CD4-positive, alpha-beta T cell treated with Interleukin-15 for 4 hours (primary cell): Measurements from ENCODE around the gene CCDC33.

Experiments used
- DNase-seq: peaks from one replicate; pipeline ENCODE4 v3.0.0-alpha.2; 2020; ENCODE audit warnings: low spot score

Gene CCDC33

GRCh38 chr15:74229686-74230085, 6.4 kb upstream of the CCDC33 start:
- DNase-seq, result no peak

DNA sequence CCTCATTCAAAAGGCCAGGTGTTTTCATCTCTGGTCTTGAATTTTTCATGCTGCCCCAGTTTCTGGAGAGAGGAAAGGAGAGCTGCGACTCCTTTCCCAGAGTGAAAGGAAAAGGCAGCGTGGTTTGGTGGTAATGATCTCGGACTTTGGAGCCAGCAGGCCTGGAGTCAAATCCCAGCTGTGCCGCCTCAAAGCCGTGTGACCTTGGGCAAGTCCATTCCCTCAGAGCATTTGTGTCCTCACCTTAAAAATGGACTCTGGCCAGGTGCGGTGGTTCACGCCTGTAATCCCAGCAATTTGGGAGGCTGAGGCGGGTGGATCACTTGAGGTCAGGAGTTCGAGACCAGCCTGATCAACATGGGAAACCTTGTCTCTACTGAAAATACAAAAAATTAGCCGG, 4.7 kb upstream of the CCDC33 start:
- no peak for DNase-seq

- no peak for DNase-seq
Observed at GRCh38 chr15:74233373-74233772, 2.8 kb upstream of the CCDC33 start.

DNA sequence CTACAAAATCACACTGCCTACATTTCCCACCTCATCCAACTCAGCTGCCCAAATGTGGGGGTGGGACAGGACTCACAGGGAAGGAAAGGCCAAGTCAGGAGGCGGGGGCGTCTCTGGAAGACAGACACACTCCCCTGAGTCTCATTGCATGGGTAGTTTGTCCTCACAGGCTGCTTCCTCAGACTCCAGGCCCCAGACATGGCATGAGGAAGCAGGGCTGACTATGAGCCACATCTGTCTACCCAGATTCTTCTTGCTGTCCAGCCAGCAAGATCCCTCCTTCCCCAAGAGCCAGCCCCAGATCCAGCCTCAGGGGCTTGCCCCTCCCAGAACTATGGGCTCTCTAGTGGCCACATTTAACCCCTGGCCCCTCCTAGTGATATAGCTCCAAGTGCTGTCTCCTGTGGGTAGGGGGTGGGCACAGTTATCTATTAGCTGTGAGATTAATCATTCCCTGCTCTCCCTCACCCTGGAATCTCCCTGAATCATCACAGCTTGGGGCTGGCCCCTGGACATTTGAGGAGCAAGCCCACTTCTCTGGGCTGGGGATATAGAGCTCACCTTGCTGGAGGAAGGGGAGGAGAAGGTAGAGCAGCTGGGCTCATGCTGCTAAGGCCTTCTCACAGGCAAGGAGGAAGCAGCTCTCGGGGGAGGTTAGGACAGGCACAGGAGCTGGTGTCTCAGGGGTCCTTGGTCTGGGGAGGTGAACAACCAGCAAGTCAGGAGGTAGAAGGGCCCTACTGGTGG, 2.1 kb upstream of the CCDC33 start:
- DNase-seq, result no peak

- no peak for DNase-seq
Observed at GRCh38 chr15:74234598-74234875, 1.6 kb upstream of the CCDC33 start.

DNA sequence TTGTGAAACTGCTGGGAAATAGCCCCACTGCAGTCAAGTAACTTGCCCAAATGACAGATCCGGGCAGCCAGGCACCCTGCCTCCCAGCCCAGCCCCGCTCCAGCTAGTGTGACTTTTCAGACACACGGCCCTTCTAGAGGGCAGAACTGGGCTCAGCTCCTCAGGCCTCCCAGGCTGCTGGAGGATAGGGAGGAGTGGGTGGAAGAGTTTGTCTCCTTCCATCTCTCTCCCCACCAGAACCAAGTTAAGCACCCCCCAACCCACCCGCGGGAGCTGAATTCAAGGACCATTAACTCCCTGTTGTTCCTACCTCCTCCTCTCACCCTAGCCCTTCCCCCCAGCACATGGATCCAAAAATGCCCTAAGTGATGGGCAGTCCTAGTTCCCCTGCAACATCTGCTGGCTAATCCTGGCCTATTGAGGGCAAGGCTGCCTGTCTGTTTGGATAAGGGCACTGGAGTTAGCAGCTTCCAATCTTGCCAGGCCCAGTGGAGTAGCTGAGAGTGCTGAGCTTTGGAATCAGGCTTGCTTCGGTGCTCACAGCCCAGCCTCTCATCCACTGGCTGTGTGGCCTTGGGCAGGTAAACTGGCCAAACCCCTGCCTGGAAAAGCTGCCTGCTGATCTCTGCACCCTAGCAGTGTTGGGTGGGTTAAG, 3.1 kb downstream of the CCDC33 start:
- no peak for DNase-seq

DNA sequence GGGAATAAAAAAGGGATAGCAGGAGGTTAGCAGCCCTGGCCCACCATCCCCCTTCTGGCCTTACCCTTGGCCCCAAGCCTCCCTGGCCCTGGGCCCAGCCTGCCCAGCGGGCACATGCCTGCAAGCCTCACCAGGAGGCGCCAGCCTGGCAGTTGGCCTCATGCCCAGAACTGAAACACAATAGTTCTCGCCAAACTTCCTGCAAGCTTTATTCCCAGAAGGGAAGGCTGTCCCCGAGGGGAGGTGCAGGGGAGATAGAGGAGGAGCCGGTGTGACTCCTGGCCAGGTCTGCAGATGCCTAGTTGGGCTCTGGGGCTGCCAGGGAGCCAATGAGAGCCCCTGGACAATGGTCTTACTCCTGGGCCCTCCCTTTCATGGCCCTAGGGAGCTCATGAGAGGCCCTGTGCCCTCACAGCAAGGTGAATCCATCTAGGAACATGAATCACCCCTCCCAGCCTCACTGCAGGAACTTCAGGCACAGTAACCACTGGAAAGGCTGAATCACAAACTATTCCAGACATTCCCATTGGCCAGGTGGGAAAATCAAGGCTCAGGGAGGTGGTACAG, 4.0 kb downstream of the CCDC33 start:
- DNase-seq, result no peak

DNA sequence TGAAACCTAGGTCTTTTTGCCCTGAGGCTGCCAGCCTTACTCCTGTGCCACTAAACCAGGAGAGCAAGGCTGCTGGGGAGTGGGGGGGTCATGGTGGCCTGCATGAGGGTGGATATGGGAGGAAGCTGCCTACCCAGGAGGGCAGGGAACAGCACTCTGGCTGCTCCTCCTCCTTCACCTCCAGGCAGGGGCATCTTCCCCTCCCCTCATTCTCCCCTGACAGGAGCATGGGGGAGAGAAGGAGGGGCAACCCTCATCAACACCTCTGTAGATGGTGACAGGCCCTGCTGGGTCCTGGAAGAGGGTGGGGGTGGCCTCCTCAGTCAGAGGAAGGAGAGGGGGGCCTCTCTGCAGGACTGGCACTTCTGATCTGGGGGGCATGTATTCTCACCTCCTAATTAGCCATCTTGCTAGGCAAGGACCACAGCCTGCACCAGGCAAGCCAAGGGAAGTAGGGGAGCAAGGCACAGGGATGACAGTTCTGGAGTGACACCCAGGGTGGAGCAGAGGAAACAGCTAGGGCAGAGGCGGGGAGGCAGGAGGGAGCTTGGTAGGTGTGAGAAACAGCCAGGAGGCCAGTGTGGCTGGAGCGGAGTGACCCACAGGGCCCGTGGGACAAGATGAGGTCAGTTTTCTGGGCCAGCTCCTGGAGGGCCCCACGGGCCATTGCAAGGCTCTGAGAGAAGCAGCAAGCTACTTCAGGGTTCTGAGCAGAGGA, 4.9 kb downstream of the CCDC33 start:
- no peak for DNase-seq

- DNase-seq, result no peak
Observed at GRCh38 chr15:74242441-74243185, 6.5 kb downstream of the CCDC33 start.

DNA sequence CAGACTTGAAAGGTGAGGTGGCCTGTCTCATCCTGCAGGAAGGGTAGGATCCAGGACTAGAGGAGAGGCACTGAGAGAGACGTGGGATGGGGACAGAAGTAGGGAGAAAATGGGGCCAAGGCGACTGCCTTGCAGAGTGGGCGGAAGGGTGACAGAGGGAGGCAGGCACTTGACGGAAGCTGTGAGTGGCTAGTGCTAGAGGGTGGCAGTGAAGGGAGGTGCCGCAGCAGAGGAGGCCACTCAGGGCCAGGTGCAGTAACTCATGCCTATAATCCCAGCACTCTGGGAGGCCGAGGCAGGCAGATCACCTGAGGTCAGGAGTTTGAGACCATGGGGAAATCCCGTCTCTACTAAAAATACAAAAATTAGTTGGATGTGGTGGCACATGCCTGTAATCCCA, 7.3 kb downstream of the CCDC33 start:
- DNase-seq, result no peak

- no peak for DNase-seq
Observed at GRCh38 chr15:74244822-74245341, 8.8 kb downstream of the CCDC33 start.

GRCh38 chr15:74245342-74245931, 9.3 kb downstream of the CCDC33 start:
- no peak for DNase-seq

- no peak for DNase-seq
Observed at GRCh38 chr15:74250266-74250665, 14.1 kb downstream of the CCDC33 start.

DNA sequence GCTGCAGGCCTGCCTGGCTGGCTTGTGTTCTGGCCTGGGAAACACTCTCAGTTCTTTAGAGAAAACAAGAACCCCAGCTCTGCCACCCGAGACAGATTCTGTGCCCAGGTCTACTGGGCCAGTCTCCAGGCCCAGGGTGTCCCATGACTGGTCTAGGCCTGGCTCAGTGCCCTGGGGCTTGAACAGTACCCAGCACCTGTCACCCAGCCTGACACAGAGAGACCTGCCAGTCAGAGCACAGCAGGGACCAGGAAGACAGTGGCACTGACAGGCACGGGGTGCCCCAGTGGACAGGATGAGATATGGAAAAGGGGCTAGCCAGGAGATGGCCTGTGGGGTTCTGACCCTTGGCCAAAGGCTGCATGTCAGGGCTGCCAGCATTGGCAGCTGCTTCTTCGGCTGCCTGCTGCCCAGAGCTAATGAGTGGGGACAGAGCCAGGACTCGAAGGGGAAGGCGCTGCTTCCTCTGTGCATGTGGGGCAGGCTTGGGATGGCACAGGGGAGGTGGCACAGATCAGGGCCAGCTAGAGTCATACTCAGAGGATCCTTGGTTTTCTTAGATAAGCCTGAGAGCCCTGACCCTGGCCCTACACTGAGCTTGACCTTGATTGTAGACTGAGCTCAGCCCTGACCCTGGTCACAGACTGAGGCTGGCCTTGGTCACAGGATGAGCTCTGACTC, 15.1 kb downstream of the CCDC33 start:
- no peak for DNase-seq

GRCh38 chr15:74252291-74252690, 16.2 kb downstream of the CCDC33 start:
- DNase-seq, result no peak

DNA sequence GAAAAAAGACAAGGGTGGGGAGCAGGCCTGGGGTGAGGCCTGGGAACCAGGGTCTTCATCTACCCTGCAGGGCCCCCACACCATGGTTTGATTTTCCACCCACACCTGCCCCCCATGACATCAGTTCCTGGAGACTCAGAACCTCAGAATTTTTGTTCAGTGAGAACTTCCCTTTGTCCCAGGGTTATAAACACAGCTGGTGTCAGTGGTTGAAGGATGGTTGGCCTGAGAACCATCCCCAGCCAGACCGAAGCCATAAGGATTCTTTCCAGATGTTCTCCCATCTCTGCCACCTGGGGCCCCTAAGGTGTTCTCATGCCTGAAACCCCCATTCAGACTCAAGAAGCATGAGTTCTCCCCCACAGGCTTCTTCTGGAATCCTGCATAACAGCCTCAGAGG, 16.6 kb downstream of the CCDC33 start:
- no peak for DNase-seq

DNA sequence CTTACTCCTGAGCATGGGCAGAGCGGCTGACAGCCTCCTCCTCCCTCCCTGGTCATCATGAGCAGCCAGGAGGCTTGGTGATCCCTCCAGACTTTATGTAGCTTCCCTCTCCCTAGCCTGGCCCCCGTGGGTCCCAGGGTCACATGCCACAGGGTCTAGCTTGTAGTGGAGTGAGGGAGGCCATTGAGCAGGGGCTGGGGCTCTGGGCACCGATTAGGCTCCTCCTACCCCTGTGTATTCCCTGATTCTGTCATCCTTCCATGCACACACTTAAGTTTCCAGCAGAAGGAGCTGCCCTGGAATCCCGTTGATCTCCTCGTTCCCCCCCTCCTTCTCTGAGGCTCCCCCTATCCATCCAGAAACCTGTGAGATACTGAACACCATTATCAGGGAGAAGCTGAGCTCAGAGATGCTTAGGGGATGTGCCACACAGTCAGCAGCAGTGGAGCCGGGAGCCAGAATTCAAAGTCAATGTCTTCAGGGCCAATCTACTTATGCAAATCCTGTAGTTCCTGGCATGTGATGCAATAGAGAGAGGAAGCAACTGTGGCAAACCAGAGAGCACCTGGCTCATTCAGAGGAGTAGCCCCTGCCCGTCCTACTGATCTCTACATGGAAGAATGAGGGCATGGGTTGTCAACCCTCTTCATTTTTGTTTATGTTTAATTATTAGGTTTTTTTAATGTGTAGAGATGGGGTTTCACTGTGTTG, 17.2 kb downstream of the CCDC33 start:
- no peak for DNase-seq

DNA sequence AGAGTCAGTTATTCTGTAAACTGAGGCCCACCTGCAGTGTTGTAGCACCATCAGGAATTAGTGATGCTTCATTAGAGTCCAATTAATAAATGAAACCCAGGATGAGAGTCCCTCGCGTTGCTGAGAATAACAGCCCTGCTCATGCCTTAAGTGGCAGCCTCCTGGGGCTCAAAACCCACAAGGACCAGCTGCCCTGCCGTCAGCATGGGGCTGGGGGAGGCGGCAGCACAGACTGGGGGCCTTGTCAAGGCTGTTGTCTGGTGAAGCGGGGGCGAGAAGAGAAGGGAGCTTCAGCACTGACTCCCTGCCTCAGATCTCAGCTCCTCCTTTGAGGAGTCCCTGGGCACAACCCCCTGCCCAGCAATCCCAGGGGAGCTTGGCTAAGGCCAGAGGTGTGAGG, 21.0 kb downstream of the CCDC33 start:
- no peak for DNase-seq

GRCh38 chr15:74257623-74258022, 21.5 kb downstream of the CCDC33 start:
- DNase-seq, result no peak

GRCh38 chr15:74258456-74259291, 22.5 kb downstream of the CCDC33 start:
- DNase-seq, result no peak
